NCI-H2196 treated with DMSO at 0.1 percent for 48 hours (cell line): ENCODE results near the gene SH3PXD2A.

ENCODE experiments used
- DNase-seq: peaks from one replicate; lab custom pipeline; 2025; ENCODE audit not compliant: unreplicated experiment; lab: John Stamatoyannopoulos, UW

SH3PXD2A gene

DNA sequence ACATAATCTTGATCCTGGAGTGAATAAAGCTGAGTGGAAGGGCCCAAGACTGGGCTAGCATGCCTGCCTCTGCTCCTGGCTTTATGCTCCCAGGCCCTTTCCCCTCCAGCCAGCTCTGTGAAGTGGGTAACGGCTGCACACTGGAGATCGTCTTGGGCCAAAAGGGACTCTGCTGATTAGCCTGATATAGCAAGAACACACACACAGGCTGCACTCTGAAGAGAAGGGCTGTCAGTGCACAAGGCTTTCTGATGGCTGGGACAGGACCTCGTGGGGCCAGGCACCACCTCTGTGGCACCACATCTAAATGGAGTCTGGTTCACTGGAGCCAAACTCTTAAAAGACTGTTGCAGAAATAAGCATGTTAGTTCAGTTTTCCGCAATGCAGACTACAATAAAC, 200.5 kb downstream of the SH3PXD2A start:
- DNase-seq = no peak

- DNase-seq = peak; percentile 40
Observed at GRCh38 chr10:103653581-103654037, 201.8 kb downstream of the SH3PXD2A start.

GRCh38 chr10:103652599-103653281, 202.6 kb downstream of the SH3PXD2A start:
- no peak for DNase-seq

DNA sequence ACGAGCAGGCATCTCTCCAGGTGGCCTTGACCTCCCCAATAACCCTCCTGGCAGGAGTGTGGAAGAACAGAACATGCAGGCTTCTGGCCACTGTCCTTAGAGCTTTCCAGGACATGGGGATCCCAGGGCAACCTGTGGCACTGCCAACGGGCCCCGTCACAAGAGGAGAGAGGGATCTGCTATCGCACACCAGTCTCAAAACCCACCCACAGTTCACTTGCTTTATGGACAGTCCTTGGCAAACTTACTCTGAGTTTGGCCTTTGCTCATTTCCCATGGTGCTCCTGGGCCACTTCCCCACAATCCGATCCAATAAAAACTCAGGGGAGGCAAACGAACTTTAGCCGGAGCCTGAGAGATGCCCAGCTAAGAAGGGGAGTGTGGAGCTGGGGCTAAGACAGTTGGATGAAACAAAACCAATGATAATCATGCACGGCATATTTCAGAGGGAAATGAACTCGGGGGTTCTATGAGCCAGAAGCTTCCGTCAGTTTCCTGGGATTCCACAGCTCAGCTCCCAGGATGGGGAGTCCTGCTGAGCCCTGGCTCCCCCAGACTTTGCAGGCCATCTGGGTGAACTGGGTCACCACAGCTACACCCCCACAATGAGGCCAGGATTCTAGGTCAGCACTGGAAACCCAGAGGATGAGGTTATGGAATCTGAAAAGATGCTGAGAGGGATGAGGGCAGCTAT, 203.4 kb downstream of the SH3PXD2A start:
- no peak for DNase-seq

DNA sequence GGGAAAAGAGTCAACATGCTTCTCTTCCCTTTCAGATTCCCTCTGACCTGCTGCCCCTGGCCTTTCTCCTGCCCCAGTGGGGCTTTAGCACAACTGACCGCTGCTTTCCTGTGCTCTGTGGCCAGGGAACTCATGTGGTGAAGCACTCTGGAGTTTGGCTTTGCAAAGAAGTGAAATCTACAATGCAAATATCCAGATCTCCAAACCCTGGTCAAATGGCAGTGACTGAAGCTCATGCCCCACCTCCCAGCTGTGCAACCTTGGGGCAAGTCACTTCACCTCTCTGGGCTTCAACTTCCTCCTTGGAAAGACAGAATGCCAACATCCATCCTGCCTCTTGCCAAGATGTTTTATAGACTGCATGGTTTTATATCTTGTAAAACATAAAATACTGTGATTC, 204.0 kb downstream of the SH3PXD2A start:
- no peak for DNase-seq

GRCh38 chr10:103649654-103650423, 205.5 kb downstream of the SH3PXD2A start:
- DNase-seq = peak; percentile 34

DNA sequence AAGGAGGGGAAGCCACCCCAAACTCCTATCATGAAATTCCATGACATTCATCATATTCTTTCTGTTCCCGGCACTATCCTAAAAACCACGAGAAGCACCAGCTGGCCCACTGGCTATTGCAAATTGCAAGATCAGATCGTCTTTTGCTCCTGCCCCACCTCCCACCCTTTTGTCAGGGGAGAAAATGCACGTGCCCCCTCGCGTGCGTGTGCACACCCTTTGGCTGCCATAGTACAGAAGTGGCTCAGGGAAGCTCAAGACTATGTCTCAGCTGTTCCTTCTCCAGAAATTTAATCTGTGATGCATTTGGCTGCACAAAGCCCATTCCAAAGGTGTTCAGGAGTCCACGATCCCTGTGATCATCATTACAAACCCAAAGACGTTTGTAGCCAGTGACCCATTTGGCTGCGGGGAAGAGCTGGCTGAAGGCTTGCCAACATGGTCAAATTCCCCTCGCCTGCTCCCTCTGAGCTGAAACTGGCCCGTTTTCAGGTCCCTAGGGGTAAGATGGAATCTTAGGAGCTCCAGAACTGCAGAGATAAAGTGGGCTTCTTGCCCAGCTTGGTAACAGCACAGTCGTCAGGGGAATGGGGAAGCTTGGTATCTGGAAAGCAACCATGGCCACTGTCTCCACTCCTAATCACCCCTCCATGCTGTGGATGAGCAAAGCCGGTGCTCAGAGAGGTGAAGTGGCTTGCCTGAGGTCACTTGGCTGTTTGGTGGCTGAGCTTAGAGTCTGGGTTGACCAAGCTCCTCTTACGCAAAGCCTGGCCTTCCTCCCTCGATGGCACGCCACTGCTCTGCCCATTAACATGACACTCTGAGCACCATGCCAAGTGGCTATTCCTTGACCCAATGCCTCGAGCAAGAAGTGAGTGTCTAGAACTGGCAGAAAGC, 206.5 kb downstream of the SH3PXD2A start:
- DNase-seq = peak; percentile 10

DNA sequence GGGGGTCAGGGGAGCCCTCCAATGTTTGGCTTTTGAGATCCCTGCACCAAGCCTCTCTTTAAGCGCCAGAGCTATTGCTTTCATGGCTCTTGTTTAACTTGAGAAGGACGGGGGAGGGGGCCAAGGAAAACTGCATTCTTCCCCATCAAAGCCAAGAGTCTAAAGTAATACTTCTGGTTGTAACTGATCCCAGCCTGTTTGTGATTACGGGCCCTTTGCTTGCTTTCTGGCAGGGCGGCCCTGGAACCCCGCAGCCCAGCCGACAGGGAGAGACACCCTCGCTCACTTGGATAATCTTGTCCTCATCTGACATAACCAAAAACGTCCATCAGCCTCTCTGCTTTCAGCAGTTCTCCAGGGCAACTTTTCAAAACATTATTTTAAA, 207.1 kb downstream of the SH3PXD2A start:
- no peak for DNase-seq

- DNase-seq = no peak
Observed at GRCh38 chr10:103646304-103646703, 209.1 kb downstream of the SH3PXD2A start.

DNA sequence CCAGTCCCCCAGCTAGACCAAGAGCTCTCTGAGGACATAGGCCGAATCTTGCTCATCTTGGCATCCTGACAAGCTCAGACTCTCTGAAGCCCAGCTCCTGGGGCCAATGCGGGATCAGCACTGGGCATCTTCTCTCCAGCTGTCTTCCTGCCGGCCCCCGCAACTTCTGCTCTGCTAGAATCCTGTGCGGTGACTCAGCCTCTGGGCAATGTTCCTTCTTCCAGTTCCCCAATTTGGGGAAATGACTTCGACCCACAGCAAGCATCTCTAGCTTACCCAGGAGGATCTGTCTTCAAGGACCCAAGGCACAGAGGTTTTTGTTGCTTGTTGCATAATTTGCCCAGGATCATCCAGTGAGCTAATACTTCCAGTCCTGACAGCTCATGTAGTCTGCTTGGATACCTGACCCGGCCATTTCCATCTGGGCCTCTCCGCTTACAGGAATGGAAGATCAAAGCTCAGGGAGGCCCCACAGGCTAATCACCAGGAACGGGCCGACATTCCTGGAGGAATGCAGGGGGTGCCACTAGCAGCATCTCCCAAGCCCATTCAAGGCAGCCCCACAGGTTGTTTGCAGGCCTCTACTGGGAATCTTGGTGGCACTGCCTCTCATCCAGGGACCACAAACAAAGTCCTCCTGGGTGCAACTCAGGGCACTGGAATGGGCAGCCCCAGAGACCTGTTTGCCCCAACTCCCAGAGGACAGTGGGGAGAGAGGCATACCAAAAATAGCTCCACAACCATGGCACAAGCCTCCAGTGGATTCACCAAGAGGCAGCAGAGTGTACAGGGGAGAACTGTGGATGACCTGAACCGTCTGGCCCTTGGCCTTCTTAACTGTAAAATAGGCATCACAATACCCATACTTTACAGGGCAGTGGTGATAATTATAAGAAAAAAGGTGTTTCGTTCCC, 210.0 kb downstream of the SH3PXD2A start:
- no peak for DNase-seq

DNA sequence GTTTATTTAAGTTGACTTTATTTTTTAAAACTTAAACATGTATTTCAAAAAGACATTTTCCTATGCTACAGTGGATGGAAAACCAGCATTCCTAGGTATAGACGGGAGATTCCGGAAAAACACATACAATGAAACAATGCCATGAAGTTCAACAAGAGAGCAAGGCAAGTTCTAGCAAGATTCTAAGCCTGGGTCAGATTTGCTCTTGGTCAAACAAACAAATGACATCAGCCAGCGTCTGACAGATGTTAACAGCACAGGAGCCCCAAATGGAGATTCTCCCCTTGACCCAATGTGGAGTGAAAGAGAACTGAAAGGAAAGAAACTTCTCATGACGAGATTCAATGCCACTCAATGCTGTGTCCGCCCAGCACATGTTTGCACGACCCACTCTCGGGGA, 212.0 kb downstream of the SH3PXD2A start:
- DNase-seq = no peak

GRCh38 chr10:103641326-103641725, 214.1 kb downstream of the SH3PXD2A start:
- DNase-seq = no peak

GRCh38 chr10:103640436-103641181, 214.8 kb downstream of the SH3PXD2A start:
- DNase-seq = no peak

DNA sequence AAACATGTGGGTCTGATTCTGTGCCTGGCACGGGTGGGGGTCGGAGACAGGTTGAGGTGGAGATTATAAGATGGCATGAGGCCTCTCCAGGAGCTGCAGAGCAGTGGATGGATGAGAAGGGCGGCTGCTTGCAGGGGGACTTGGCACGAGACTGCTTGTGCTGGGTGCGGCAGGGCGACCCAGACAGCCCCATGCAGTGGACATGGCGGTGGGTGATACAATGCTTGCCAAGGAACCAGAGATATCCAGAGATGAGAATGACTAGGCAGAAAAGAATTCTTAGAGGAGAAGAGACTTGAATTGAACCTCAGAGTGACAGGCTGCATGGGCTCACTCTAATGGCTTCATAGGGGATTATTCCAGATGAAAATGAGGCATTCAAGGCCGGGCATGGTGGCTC, 216.4 kb downstream of the SH3PXD2A start:
- DNase-seq = no peak

GRCh38 chr10:103637927-103638557, 217.3 kb downstream of the SH3PXD2A start:
- DNase-seq = no peak

GRCh38 chr10:103637011-103637410, 218.4 kb downstream of the SH3PXD2A start:
- no peak for DNase-seq

GRCh38 chr10:103636492-103636891, 218.9 kb downstream of the SH3PXD2A start:
- DNase-seq = no peak

GRCh38 chr10:103635580-103635979, 219.8 kb downstream of the SH3PXD2A start:
- no peak for DNase-seq

DNA sequence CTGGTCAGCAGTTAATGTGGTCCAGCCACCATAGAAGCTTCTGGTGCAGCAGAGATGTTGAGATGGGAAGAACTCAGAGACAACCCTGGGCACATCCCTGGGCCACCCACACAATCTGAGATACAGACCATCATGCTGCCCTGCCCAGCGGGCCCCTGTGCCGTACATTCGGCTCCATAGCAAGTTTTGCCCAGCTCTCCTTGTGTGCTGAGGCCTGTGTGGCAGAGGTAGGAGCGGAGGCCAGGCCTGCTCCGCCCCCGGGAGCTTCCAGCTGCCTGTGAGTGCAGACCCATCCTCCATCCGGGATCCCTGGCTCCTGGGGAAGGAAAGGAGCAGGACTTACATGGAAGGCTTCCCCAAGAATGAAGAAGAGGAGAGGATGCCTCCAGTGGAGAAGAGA, 221.5 kb downstream of the SH3PXD2A start:
- DNase-seq = no peak
